ENCODE measurements around the gene OR51T1.

DNA sequence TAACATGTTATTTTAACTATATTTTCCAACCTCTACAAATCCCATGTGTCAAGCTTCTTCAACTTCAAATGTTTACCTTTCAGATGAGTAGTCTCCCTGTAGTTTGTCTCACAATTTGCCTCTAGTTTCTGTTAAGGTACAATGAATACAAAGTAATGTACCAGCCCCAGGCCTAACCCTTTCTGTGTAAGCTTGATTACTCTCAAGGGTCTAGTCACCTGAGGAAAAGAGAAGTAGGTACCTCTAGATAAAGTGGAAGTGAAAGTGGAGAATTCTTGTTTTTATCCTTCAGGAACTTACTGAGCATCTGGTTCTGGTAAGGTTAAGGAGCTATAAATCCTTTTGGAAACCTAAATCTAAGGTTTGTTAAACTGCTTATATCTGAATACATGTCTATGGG lies 21.8 kb downstream of the OR51T1 start, which contains the start of gene OR51A7:
- TF ChIP-seq POLR2A (IDR thresholded peaks at IDR 0.05) = no peak
- TF ChIP-seq CTCF (IDR thresholded peaks at IDR 0.05) = no peak

All from suprapubic skin (tissue), 3 donors.